Measurements from ENCODE around the gene TVP23A.
A peak's percentile ranks its signal among the peaks of the same experiment; 100 is the strongest.

Gene TVP23A

DNA sequence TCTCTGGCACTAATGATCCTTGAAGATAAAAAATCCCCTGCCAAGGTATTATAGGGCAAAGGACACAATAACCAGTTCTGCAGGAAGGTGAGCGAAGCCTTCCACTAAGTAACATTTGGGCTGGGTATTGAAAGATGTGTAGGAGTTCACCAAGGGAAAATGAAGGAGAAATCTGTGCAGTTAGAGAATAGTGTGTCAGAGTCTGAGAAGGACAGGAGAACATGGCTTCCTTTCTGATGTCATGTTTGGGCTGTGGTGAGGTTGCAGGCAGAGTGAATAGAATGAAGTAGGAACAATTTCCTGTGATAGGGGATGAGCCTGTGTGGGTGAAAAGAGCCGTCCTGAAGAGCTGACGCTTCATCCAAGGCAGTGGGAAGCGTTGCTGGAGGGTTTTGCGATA is 34.4 kb upstream of the TVP23A start:
- TF ChIP-seq POU2F2 (IDR thresholded peaks at IDR 0.05; ENCODE audit: low read depth, low read length) = no peak
- no peak for TF ChIP-seq SPI1 (IDR thresholded peaks at IDR 0.05; ENCODE audit: low read depth, low read length)
- TF ChIP-seq TAF1 (IDR thresholded peaks at IDR 0.05; ENCODE audit: low read depth, low read length) = no peak
- TF ChIP-seq POLR2A (IDR thresholded peaks at IDR 0.05; ENCODE audit: low read depth, low read length) = no peak
- TF ChIP-seq POLR2AphosphoS5 (IDR thresholded peaks at IDR 0.05; ENCODE audit: low read depth, low read length) = no peak
- no peak for TF ChIP-seq PAX5 (IDR thresholded peaks at IDR 0.05; ENCODE audit: insufficient read depth, low read length, severe bottlenecking)
- FAIRE-seq (peak; percentile 50), DNase-seq (ENCODE audit: insufficient read length, low spot score) (no peak)

GRCh38 chr16:10852286-10852685 is 33.7 kb upstream of the TVP23A start:
- no peak for DNase-seq (ENCODE audit: insufficient read length, low spot score)
- TF ChIP-seq POU2F2 (IDR thresholded peaks at IDR 0.05; ENCODE audit: low read depth, low read length) (no peak), POLR2A (IDR thresholded peaks at IDR 0.05; ENCODE audit: low read depth, low read length) (no peak), SPI1 (IDR thresholded peaks at IDR 0.05; ENCODE audit: low read depth, low read length) (peak; percentile 17; the same call in 1 of the 2 replicates)
- peak; percentile 45 for FAIRE-seq

GRCh38 chr16:10851512-10851911 is 32.9 kb upstream of the TVP23A start:
- TF ChIP-seq PAX5 (IDR thresholded peaks at IDR 0.05; ENCODE audit: insufficient read depth, low read length, severe bottlenecking) = no peak
- TF ChIP-seq TAF1 (IDR thresholded peaks at IDR 0.05; ENCODE audit: low read depth, low read length) = no peak
- no peak for TF ChIP-seq POU2F2 (IDR thresholded peaks at IDR 0.05; ENCODE audit: low read depth, low read length)
- no peak for TF ChIP-seq SPI1 (IDR thresholded peaks at IDR 0.05; ENCODE audit: low read depth, low read length)
- TF ChIP-seq POLR2AphosphoS5 (IDR thresholded peaks at IDR 0.05; ENCODE audit: low read depth, low read length) = no peak
- TF ChIP-seq POLR2A (IDR thresholded peaks at IDR 0.05; ENCODE audit: low read depth, low read length) = no peak

DNA sequence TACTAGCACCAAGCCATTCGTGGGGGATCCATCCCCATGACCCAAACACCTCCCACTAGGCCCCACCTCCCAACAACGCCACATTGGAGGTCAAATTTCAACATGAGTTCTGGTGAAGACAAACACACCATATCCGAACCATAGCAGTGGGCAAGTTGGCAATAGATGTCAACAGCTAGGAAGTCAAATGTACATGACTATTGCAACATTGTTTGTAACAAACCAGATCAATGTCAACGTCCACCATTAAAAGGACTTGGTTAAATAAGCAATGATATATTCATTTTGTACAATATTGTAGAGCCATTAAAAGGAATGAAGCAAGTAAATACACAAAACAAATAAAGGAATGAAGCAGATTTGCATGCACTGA is 31.9 kb upstream of the TVP23A start:
- no peak for DNase-seq (ENCODE audit: insufficient read length, low spot score)
- FAIRE-seq = no peak
- TF ChIP-seq POLR2A (IDR thresholded peaks at IDR 0.05; ENCODE audit: low read depth, low read length) (no peak), POU2F2 (IDR thresholded peaks at IDR 0.05; ENCODE audit: low read depth, low read length) (no peak), POLR2AphosphoS5 (IDR thresholded peaks at IDR 0.05; ENCODE audit: low read depth, low read length) (no peak), TAF1 (IDR thresholded peaks at IDR 0.05; ENCODE audit: low read depth, low read length) (no peak), SPI1 (IDR thresholded peaks at IDR 0.05; ENCODE audit: low read depth, low read length) (no peak), PAX5 (IDR thresholded peaks at IDR 0.05; ENCODE audit: insufficient read depth, low read length, severe bottlenecking) (no peak)

More at GRCh38 chr16:10851512-10851911, 32.9 kb upstream of the TVP23A start:
- FAIRE-seq (no peak), DNase-seq (ENCODE audit: insufficient read length, low spot score) (no peak)

GRCh38 chr16:10849736-10850477 is 31.3 kb upstream of the TVP23A start:
- TF ChIP-seq TAF1 (IDR thresholded peaks at IDR 0.05; ENCODE audit: low read depth, low read length) = no peak
- no peak for TF ChIP-seq POLR2AphosphoS5 (IDR thresholded peaks at IDR 0.05; ENCODE audit: low read depth, low read length)
- TF ChIP-seq POU2F2 (IDR thresholded peaks at IDR 0.05; ENCODE audit: low read depth, low read length) = no peak
- no peak for TF ChIP-seq POLR2A (IDR thresholded peaks at IDR 0.05; ENCODE audit: low read depth, low read length)
- no peak for TF ChIP-seq PAX5 (IDR thresholded peaks at IDR 0.05; ENCODE audit: insufficient read depth, low read length, severe bottlenecking)
- TF ChIP-seq SPI1 (IDR thresholded peaks at IDR 0.05; ENCODE audit: low read depth, low read length) = no peak
- DNase-seq (ENCODE audit: insufficient read length, low spot score) = no peak
- no peak for FAIRE-seq

DNA sequence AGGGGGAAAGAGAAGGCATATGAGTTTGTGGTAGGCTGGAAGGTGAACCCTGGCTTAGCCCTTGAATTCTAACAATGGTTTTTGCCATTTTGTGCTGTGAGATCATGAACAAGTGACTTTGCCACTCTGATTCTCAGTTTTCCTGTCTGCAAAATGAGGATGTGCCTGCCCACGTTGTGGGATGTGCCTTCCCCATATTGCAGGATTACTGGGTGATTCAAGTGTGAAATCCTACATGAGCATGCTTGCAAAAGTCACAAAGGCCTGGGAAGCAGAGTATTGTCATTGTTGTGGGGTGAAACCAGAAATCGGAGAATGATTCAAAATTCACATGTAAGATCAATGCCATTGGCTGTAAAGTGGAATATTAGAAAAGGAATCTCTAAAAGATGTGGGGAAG is 28.6 kb upstream of the TVP23A start:
- no peak for DNase-seq (ENCODE audit: insufficient read length, low spot score)
- FAIRE-seq = no peak
- TF ChIP-seq POLR2A (IDR thresholded peaks at IDR 0.05; ENCODE audit: low read depth, low read length) (no peak), SPI1 (IDR thresholded peaks at IDR 0.05; ENCODE audit: low read depth, low read length) (no peak), POLR2AphosphoS5 (IDR thresholded peaks at IDR 0.05; ENCODE audit: low read depth, low read length) (no peak), PAX5 (IDR thresholded peaks at IDR 0.05; ENCODE audit: insufficient read depth, low read length, severe bottlenecking) (no peak), POU2F2 (IDR thresholded peaks at IDR 0.05; ENCODE audit: low read depth, low read length) (no peak), TAF1 (IDR thresholded peaks at IDR 0.05; ENCODE audit: low read depth, low read length) (no peak)

DNA sequence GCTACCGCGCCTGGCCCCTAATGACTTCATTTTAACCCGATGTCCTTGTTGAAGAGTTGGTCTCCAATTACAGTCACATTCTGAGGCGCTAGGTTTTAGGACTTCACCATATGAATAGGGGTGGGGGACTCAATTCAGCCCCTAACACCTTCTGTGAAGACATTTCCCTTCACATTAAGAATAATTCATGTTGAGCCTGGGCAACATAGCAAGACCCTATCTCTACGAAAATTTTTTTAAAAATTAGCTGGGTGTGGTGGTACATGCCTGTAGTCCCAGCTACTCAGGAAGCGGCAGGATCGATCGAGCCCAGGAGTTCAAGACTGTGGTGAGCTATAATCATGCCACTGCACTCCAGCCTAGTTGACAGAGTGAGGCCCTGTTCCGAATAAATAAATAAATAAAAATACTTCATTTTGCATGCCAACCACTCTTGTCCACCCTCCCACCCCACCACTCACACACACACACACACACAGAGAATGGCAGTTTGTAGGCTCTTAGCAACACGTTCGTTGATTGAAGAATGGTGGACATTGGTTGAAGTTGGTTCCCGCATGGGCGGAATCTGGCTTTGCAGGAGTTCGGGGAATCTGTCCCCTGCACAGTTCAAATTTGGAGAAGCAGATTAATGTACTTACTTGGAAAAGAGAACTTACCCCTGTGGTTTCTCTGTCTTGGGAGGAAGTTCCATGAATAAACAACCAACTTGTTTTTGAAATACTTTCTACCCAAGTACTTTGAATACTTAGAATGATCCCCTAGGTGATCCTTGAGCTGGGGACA is 27.8 kb upstream of the TVP23A start:
- FAIRE-seq = no peak
- TF ChIP-seq PAX5 (IDR thresholded peaks at IDR 0.05; ENCODE audit: insufficient read depth, low read length, severe bottlenecking) = no peak
- no peak for TF ChIP-seq POU2F2 (IDR thresholded peaks at IDR 0.05; ENCODE audit: low read depth, low read length)
- TF ChIP-seq SPI1 (IDR thresholded peaks at IDR 0.05; ENCODE audit: low read depth, low read length) = no peak
- no peak for TF ChIP-seq POLR2A (IDR thresholded peaks at IDR 0.05; ENCODE audit: low read depth, low read length)
- TF ChIP-seq POLR2AphosphoS5 (IDR thresholded peaks at IDR 0.05; ENCODE audit: low read depth, low read length) = no peak
- TF ChIP-seq TAF1 (IDR thresholded peaks at IDR 0.05; ENCODE audit: low read depth, low read length) = no peak

DNA sequence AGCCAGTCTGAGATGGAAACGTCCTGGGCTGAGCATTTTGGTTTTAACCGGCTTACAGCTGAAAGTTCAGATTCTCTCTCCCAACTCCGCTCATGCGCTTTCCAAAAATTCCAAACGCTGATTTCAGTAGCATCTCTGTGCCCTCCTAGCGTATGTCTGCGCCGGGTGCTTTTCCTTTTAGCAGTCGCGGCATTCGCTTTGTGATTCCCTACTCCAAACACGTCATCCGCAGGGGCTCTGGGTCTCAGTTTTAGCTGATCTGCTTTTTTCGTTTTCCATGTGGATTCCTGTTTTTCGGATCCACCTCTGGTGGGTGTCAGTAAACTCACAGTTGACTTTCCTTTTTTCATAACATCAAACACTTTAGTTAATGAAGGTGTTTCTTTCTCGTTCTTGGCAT is 22.1 kb upstream of the TVP23A start:
- FAIRE-seq = no peak
- no peak for DNase-seq (ENCODE audit: insufficient read length, low spot score)
- no peak for TF ChIP-seq PAX5 (IDR thresholded peaks at IDR 0.05; ENCODE audit: insufficient read depth, low read length, severe bottlenecking)
- no peak for TF ChIP-seq POU2F2 (IDR thresholded peaks at IDR 0.05; ENCODE audit: low read depth, low read length)
- no peak for TF ChIP-seq POLR2AphosphoS5 (IDR thresholded peaks at IDR 0.05; ENCODE audit: low read depth, low read length)
- no peak for TF ChIP-seq TAF1 (IDR thresholded peaks at IDR 0.05; ENCODE audit: low read depth, low read length)
- no peak for TF ChIP-seq POLR2A (IDR thresholded peaks at IDR 0.05; ENCODE audit: low read depth, low read length)
- TF ChIP-seq SPI1 (IDR thresholded peaks at IDR 0.05; ENCODE audit: low read depth, low read length) = no peak

More for the DNA sequence above, 27.8 kb upstream of the TVP23A start:
- no peak for DNase-seq (ENCODE audit: insufficient read length, low spot score)

DNA sequence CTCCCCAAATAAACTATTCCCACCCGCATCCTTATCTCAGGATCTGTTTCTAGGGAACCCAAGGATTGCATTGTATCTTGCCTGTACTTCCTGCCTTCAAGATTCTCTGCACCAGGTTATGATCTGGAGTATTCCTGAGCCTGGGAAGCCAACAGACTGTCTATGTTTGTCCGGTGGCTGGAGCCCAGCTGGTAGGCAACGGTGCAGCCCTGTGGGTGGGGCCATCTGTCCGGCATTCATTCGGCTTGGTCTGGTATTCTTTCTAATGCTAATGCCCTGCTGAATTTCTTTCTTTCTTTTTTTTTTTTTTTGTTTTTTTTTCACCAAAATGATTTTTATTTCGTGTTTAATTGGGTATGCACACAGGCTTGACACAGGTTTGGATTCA is 20.7 kb upstream of the TVP23A start:
- TF ChIP-seq POLR2A (IDR thresholded peaks at IDR 0.05; ENCODE audit: low read depth, low read length) (no peak), PAX5 (IDR thresholded peaks at IDR 0.05; ENCODE audit: insufficient read depth, low read length, severe bottlenecking) (no peak), SPI1 (IDR thresholded peaks at IDR 0.05; ENCODE audit: low read depth, low read length) (no peak), POLR2AphosphoS5 (IDR thresholded peaks at IDR 0.05; ENCODE audit: low read depth, low read length) (no peak), TAF1 (IDR thresholded peaks at IDR 0.05; ENCODE audit: low read depth, low read length) (no peak), POU2F2 (IDR thresholded peaks at IDR 0.05; ENCODE audit: low read depth, low read length) (no peak)
- DNase-seq (ENCODE audit: insufficient read length, low spot score) (no peak), FAIRE-seq (no peak)
